Spleen (tissue), 7 donors: Measurements from ENCODE around the gene AKT1.

Experiments
- POLR2A ChIP-seq, 3 donors: fragments of 450-650 bp; IDR thresholded peaks; one replicate each; pipeline ENCODE4 v1.5.1; 2017; ENCODE audit warnings: antibody characterized with exemption in 3 of 3, mild to moderate bottlenecking in 1 of 3
- TF ChIP-seq, protein P1 (sequence below), 11 experiments: fragments of 200-600 bp in 7 of 11; fragments of 450-650 bp in 4 of 11; sonication (generic) in 4 of 11; IDR thresholded peaks in 8 of 11; conservative IDR thresholded peaks in 3 of 11; 1 replicate in 7 of 11; 2 replicates in 4 of 11; pipeline versions ENCODE4 v1.4.0 to v1.8.0; 2016 to 2021; ENCODE audit warnings: antibody characterized with exemption in 11 of 11, inconsistent platforms in 4 of 11, mild to moderate bottlenecking in 1 of 11
- donor health status: DM: no; HTN: no; CAD: no; lungs with moderate emphysema.
- donor health status: DM: no; HTN: no; CAD: no.
- donor health status: DM: no; HTN: no; CAD: no.

DNA sequence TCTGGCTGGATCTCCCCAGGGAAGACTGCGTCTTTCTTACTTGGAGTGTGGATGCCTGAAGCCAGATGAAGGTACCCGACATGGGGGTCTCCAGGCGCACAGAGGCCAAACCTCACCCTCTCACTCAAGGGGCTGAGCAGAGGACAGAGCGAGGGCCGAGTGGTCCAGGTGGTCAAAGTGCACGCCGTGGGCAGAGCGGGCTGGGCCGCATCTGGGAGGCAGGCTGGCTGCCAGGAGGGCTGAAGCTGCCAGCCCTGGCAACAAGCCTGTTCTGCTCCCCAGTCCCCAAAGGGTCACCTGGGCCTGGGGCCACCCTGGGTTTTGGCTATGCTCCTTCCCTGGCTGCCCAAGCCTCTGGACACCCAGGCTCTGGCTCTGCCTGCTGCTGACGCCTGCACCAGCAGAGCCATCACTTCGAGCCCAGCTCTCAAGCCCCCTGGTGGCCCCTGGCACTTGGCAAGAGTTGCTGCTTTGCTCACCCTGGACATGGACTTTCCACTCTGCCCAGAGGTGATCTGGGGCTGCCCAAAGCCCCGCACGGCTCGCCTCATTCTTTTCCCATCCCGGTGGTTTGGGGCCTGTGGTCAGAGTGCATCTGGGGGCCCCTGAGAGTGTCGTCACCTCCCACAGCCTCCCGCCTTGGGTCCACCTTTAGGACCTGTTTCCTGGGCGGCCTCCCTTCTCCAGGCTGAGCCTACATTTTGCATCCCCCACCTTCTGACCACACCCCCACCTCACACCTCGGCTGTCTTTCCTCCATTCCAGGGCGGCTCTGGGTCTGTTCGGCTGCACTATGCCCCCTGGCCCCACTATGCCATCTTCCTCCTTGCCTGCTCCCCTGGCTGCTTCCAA, 68.7 kb downstream of the AKT1 start:
- no peak for TF ChIP-seq POLR2A (IDR thresholded peaks at IDR 0.05)
- TF ChIP-seq, protein P1, sequence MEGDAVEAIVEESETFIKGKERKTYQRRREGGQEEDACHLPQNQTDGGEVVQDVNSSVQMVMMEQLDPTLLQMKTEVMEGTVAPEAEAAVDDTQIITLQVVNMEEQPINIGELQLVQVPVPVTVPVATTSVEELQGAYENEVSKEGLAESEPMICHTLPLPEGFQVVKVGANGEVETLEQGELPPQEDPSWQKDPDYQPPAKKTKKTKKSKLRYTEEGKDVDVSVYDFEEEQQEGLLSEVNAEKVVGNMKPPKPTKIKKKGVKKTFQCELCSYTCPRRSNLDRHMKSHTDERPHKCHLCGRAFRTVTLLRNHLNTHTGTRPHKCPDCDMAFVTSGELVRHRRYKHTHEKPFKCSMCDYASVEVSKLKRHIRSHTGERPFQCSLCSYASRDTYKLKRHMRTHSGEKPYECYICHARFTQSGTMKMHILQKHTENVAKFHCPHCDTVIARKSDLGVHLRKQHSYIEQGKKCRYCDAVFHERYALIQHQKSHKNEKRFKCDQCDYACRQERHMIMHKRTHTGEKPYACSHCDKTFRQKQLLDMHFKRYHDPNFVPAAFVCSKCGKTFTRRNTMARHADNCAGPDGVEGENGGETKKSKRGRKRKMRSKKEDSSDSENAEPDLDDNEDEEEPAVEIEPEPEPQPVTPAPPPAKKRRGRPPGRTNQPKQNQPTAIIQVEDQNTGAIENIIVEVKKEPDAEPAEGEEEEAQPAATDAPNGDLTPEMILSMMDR (IDR thresholded peaks at IDR 0.05 in 8 of 11, conservative IDR thresholded peaks at IDR 0.05 in 3 of 11), result no peak
